Spleen (tissue), 11 donors: ENCODE measurements around the gene ANKRD13A. TPM values are rescaled to one million over a fixed set of nuclear protein-coding genes. Genes with fewer than 3 reads are reported as not detected.
"Not testable (repeated sequence)": the region's sequence is repeated elsewhere in the genome, so short reads cannot be mapped to it uniquely, and the experiment has no call there.

ENCODE experiments used
- DNase-seq: peaks from one replicate; pipeline ENCODE4 v3.0.0-alpha.2; 2020
- H3K27ac ChIP-seq, 8 donors: fragments of 200-600 bp; sonication (generic) in 7 of 8; 1 replicate in 4 of 8; 2 replicates in 4 of 8; pipeline versions ENCODE4 v1.5.0 to v1.8.0; 2016 to 2021; ENCODE audit warnings: inconsistent platforms in 4 of 8, mild to moderate bottlenecking in 4 of 8, moderate library complexity in 1 of 8
- H3K27me3 ChIP-seq, 7 donors: fragments of 200-600 bp; sonication (generic) in 6 of 7; replicated peaks in 1 of 7; 1 replicate in 4 of 7; 2 replicates in 3 of 7; pipeline versions ENCODE4 v1.5.0 to v1.8.0; 2016 to 2021; ENCODE audit warnings: inconsistent platforms in 3 of 7, mild to moderate bottlenecking in 1 of 7
- H3K36me3 ChIP-seq, 6 donors: fragments of 200-600 bp; sonication (generic) in 5 of 6; 1 replicate in 4 of 6; 2 replicates in 2 of 6; pipeline versions ENCODE4 v1.5.0 to v1.8.0; 2016 to 2021; ENCODE audit warnings: inconsistent platforms in 2 of 6
- H3K4me1 ChIP-seq, 6 donors: fragments of 200-600 bp; sonication (generic) in 5 of 6; 1 replicate in 3 of 6; 2 replicates in 3 of 6; pipeline versions ENCODE4 v1.5.0 to v1.8.0; 2016 to 2021; ENCODE audit warnings: inconsistent platforms in 3 of 6
- H3K4me3 ChIP-seq, 8 donors: fragments of 200-600 bp; sonication (generic) in 7 of 8; 1 replicate in 4 of 8; 2 replicates in 4 of 8; pipeline versions ENCODE4 v1.5.0 to v1.8.0; 2016 to 2021; ENCODE audit warnings: inconsistent platforms in 4 of 8, mild to moderate bottlenecking in 4 of 8, moderate library complexity in 2 of 8
- H3K9me3 ChIP-seq, 8 donors: fragments of 200-600 bp; sonication (generic) in 7 of 8; 1 replicate in 4 of 8; 2 replicates in 4 of 8; pipeline versions ENCODE4 v1.5.0 to v1.8.0; 2016 to 2021; ENCODE audit warnings: inconsistent platforms in 4 of 8
- CTCF ChIP-seq, 11 experiments: fragments of 200-600 bp in 7 of 11; fragments of 450-650 bp in 4 of 11; sonication (generic) in 4 of 11; IDR thresholded peaks in 8 of 11; conservative IDR thresholded peaks in 3 of 11; 1 replicate in 7 of 11; 2 replicates in 4 of 11; pipeline versions ENCODE4 v1.4.0 to v1.8.0; 2016 to 2021; ENCODE audit warnings: antibody characterized with exemption in 11 of 11, inconsistent platforms in 4 of 11, mild to moderate bottlenecking in 1 of 11
- POLR2A ChIP-seq, 3 donors: fragments of 450-650 bp; IDR thresholded peaks; one replicate each; pipeline ENCODE4 v1.5.1; 2017; ENCODE audit warnings: antibody characterized with exemption in 3 of 3, mild to moderate bottlenecking in 1 of 3
- POLR2AphosphoS5 ChIP-seq, 3 donors: sonication (generic); formaldehyde crosslinking; IDR thresholded peaks; one replicate each; pipeline ENCODE4 v1.5.1; 2017; ENCODE audit warnings: antibody characterized with exemption in 3 of 3
- WGBS, 5 donors: extraction: QIAGEN DNeasy Blood & Tissue Kit in 3 of 5; methylation state at CpG; one replicate each; pipeline versions ENCODE4 v1.1.5 to v1.1.7; 2013 to 2018; 5-methylcytosine and 5-hydroxymethylcytosine counted together
- intact Hi-C: fragments of 100-400 bp; cut with DNase I; formaldehyde crosslinking; loops from one replicate; pipeline ENCODE4 v1.15.0; 2023; ENCODE audit warnings: low total_unique reads
- polyA plus RNA-seq, 3 donors: library from polyadenylated mRNA; stranded (reverse); fragments of 200-250 nt; gene quantifications; one replicate each; pipeline ENCODE4 v1.2.1, GENCODE V29; 2013
- total RNA-seq, 7 donors: library from RNA; depleted of rRNA in 3 of 7; stranded (reverse); fragments of >200 nt in 3 of 7; fragmentation: NEBNext Ultra II Directional in 4 of 7; extraction: Animal tissue kit (Norgen Biotek cat#: 25700) in 4 of 7; gene quantifications; one replicate each; pipeline versions ENCODE4 v1.1.0 to v1.2.1, GENCODE V29; 2016 to 2021
- donor health status: healthy with polysubstance abuse.
- donor health status: DM: no; HTN: no; CAD: no; lungs with moderate emphysema.
- donor health status: DM: no; HTN: no; CAD: no.
- donor health status: Bipolar disorder and iron deficiency.
- donor health status: healthy.
- donor health status: DM: no; HTN: no; CAD: no.
- donor health status: DM: yes; HTN: yes; CAD: no.

The ANKRD13A gene
- total and polyA plus RNA-seq, 10 donors: 32.9 to 134 (median 93.7) TPM

- not testable (repeated sequence) for H3K27ac ChIP-seq, H3K4me1 ChIP-seq
These were observed 57.4 kb downstream of the ANKRD13A start for GRCh38 chr12:110056643-110057042.

GRCh38 chr12:110058875-110059615 is 59.8 kb downstream of the ANKRD13A start:
- TF ChIP-seq POLR2A (IDR thresholded peaks at IDR 0.05) (no peak), CTCF (IDR thresholded peaks at IDR 0.05 in 8 of 11, conservative IDR thresholded peaks at IDR 0.05 in 3 of 11) (no peak), POLR2AphosphoS5 (IDR thresholded peaks at IDR 0.05) (no peak)
- no peak overlapping the region for H3K4me3 ChIP-seq

More at GRCh38 chr12:110056643-110057042, 57.4 kb downstream of the ANKRD13A start:
- H3K27me3 ChIP-seq, intact Hi-C loops, DNase-seq, H3K36me3 ChIP-seq, H3K4me3 ChIP-seq, H3K9me3 ChIP-seq: not testable (repeated sequence)
- WGBS, 5 donors: 73 to 91% (median 81%) methylated on average over 3 of the region's 3 CpGs

DNA sequence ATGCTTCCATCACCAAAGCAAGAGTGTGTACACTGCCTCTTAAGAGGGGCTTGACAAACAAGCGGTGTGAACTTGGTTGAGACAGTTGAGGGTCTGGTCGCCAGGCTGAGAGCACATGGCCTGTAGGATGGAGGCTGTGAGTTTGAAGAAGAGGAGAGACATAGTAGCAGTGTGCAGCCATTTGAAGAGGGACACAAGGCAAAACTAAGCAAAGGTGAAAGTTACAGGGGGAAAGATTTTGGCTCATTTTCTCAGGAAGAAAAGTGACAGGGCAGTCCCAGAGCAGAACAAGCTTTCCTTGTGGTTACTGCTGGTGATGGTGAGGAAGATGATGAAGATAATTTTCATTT is 60.4 kb downstream of the ANKRD13A start:
- DNase-seq: no peak
- Histone ChIP-seq H3K36me3 (no peaks in the 10 kb centered on the region), H3K4me1 (no peaks in the 10 kb centered on the region), H3K4me3 (no peak overlapping the region), H3K27me3 (no peaks in the 10 kb centered on the region), H3K9me3 (no peaks in the 10 kb centered on the region), H3K27ac (no peak overlapping the region)
- 82 to 95% (median 91%) methylated on average over 2 of the region's 2 CpGs for WGBS, 5 donors
- TF ChIP-seq CTCF (IDR thresholded peaks at IDR 0.05 in 8 of 11, conservative IDR thresholded peaks at IDR 0.05 in 3 of 11) (no peak), POLR2A (IDR thresholded peaks at IDR 0.05) (no peak), POLR2AphosphoS5 (IDR thresholded peaks at IDR 0.05) (no peak)
- intact Hi-C loops: no loop called here

More at GRCh38 chr12:110058875-110059615, 59.8 kb downstream of the ANKRD13A start:
- no peak for DNase-seq
- Histone ChIP-seq H3K9me3 (no peaks in the 10 kb centered on the region), H3K27ac (no peak overlapping the region), H3K27me3 (no peaks in the 10 kb centered on the region), H3K4me1 (no peaks in the 10 kb centered on the region), H3K36me3 (no peaks in the 10 kb centered on the region)
- intact Hi-C loops: no loop called here
- WGBS, 5 donors: 93 to 96% (median 93%) methylated on average over 9 of the region's 9 CpGs

- no peaks in the 10 kb centered on the region for H3K27me3 ChIP-seq
- 91 to 97% (median 93%) methylated on average over 2 of the region's 2 CpGs for WGBS, 5 donors
- H3K4me1 ChIP-seq: no peaks in the 10 kb centered on the region
- intact Hi-C loops: no loop called here
- H3K36me3 ChIP-seq: no peaks in the 10 kb centered on the region
- DNase-seq: no peak
- H3K4me3 ChIP-seq: no peak overlapping the region
- H3K27ac ChIP-seq: no peak overlapping the region
- H3K9me3 ChIP-seq: no peaks in the 10 kb centered on the region
- TF ChIP-seq POLR2A (IDR thresholded peaks at IDR 0.05) (no peak), POLR2AphosphoS5 (IDR thresholded peaks at IDR 0.05) (no peak)
These were observed 63.0 kb downstream of the ANKRD13A start for GRCh38 chr12:110062241-110062640.

DNA sequence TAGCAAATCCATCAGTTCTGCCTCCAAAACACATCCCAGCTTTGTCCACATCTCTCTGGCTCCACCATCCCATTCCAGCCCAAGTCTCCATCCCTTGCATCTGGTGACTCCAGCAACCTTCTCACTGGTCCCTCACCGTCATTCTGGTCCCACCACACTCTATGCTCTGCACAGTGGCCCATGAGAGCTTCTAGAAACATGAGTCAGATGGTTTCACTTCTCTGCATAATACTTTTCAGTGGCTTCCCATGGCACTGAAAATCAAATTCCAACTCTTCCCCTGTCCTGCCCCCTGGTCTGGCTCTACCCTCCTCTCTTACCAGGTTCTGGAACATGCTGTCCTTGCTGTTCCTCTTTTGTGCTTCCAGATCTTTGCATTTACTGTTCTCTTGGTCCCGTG is 66.3 kb downstream of the ANKRD13A start:
- H3K27me3 ChIP-seq: no peaks in the 10 kb centered on the region
- H3K4me3 ChIP-seq: no peak overlapping the region
- H3K4me1 ChIP-seq: no peaks in the 10 kb centered on the region
- no peak overlapping the region for H3K27ac ChIP-seq
- H3K9me3 ChIP-seq: no peaks in the 10 kb centered on the region
- H3K36me3 ChIP-seq: no peaks in the 10 kb centered on the region
- TF ChIP-seq POLR2AphosphoS5 (IDR thresholded peaks at IDR 0.05) (no peak), CTCF (IDR thresholded peaks at IDR 0.05 in 8 of 11, conservative IDR thresholded peaks at IDR 0.05 in 3 of 11) (no peak), POLR2A (IDR thresholded peaks at IDR 0.05) (no peak)
- no peak for DNase-seq
- WGBS, 5 donors: 63 to 88% (median 75%) methylated on average over 2 of the region's 2 CpGs
- intact Hi-C loops: no loop called here
